NT2/D1 (cell line): ENCODE data around the gene KIAA0232.

Source experiments
- DNase-seq: peaks from one replicate; pipeline ENCODE4 v3.0.0-alpha.2; 2011; ENCODE audit warnings: low read depth, low spot score
- H3K27me3 ChIP-seq: 2 replicates; pipeline ENCODE4 v1.6.0; 2011; ENCODE audit warnings: mild to moderate bottlenecking; ENCODE audit not compliant: insufficient read length, insufficient read depth
- H3K36me3 ChIP-seq: 2 replicates; pipeline ENCODE4 v1.6.1; 2011; ENCODE audit warnings: mild to moderate bottlenecking, low read length, mixed read lengths; ENCODE audit not compliant: insufficient read depth, insufficient read length
- H3K4me1 ChIP-seq: 2 replicates; pipeline ENCODE4 v1.5.1; 2011; ENCODE audit not compliant: insufficient read depth, insufficient read length
- H3K4me3 ChIP-seq: 2 replicates; pipeline ENCODE4 v1.5.1; 2011; ENCODE audit warnings: low read depth; ENCODE audit not compliant: insufficient read length
- H3K9ac ChIP-seq: 2 replicates; pipeline ENCODE4 v1.6.0; 2011; ENCODE audit warnings: low read depth; ENCODE audit not compliant: insufficient read length
- H3K9me3 ChIP-seq: 2 replicates; pipeline ENCODE4 v1.5.1; 2011; ENCODE audit warnings: mild to moderate bottlenecking, low read length; ENCODE audit not compliant: insufficient read depth
- SUZ12 ChIP-seq: IDR thresholded peaks from 2 replicates; pipeline ENCODE4 v1.6.1; 2011; ENCODE audit not compliant: insufficient read length, insufficient read depth; ENCODE audit errors: extremely low read depth
- YY1 ChIP-seq: IDR thresholded peaks from 2 replicates; pipeline ENCODE4 v1.6.1; 2011; ENCODE audit not compliant: insufficient read length, insufficient read depth
- ZNF274 ChIP-seq: IDR thresholded peaks from 2 replicates; pipeline ENCODE4 v1.6.1; 2011; ENCODE audit warnings: mild to moderate bottlenecking, low read depth, low read length

Gene KIAA0232

DNA sequence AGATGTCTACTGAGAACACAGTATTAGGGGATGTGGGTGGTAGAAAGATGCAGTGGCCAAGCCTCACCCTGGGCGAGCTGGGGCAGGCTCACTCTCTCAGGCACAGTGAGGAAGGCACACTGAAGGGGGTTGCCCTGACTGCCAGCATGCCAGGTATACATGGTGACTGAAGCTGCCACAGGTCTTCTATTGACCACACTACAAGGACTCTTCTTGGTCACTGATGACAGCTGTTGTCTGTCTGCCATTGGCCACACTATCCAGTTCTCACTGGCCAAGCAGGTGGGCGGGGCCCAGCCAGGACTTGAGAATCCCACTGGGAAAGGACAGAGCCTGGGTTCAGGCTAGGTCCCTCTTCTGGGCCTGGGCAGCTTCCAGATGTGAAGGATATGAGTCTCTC lies 87.4 kb downstream of the KIAA0232 start:
- TF ChIP-seq YY1 (no peak), ZNF274 (no peak), SUZ12 (no peak)
- H3K9me3 ChIP-seq = no peaks in the 10 kb centered on the region
- no peak for DNase-seq
- H3K27me3 ChIP-seq = no peaks in the 10 kb centered on the region
- H3K4me3 ChIP-seq = no peak overlapping the region
- peaks cover 82% of the 10 kb centered on the region for H3K36me3 ChIP-seq
- H3K9ac ChIP-seq = no peak overlapping the region
- peaks cover 2% of the 10 kb centered on the region for H3K4me1 ChIP-seq

DNA sequence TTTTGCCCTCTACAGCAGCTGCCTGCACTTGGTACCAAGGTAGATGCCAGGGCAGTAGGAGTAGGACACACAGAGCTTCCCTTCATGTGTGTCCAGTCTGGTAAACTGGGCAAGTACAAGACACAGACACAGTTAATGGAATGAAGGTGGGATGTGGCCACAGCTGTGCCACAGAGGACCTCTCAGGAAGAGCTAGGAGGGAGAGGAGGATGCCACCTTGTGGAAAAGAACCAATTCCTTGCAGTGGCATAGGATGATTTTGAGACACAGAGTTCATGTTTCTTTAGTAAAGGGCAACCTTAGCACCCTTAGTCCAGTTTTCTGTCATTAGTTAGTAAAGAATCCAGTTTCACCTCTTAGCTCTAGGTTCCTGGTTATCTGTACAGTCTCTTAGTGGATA lies 90.8 kb downstream of the KIAA0232 start:
- TF ChIP-seq SUZ12 (no peak), YY1 (no peak), ZNF274 (no peak)
- no peaks in the 10 kb centered on the region for H3K9me3 ChIP-seq
- peaks cover 6% of the 10 kb centered on the region for H3K4me1 ChIP-seq
- H3K27me3 ChIP-seq = no peaks in the 10 kb centered on the region
- H3K4me3 ChIP-seq = no peak overlapping the region
- peaks cover 77% of the 10 kb centered on the region for H3K36me3 ChIP-seq
- no peak for DNase-seq
- H3K9ac ChIP-seq = no peak overlapping the region

DNA sequence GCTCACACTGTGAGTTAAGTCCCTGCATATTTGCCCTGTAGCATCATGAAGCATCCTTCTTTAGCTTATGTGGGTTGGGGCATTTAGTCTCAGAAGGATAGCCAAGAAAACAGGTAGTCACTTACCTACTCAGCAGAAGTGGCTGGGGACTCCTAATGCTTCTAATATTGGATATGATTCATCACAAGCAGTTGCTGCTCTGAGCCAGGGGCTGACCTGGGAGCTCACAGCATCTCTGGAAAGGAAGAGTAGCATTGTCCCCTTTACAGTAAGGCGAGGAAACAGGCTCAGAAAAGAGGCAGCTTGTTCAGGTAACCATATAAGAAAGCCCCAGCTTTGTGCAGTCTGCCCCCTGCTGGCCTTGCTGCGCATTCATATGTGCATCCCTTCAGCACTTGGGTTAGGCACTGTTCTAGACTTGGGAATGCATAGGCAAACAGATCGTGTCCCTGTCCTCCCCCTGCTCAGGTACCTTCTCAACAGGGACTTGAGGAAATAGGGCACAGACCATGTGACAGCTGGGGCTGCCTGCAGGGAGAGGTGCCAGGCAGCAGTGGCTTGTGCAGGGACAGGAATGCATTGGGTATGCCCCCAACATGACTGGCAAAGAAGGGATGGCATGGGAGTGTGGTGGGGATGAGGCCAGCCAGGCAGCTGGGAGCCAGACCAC lies 91.4 kb downstream of the KIAA0232 start:
- Histone ChIP-seq H3K27me3 (no peaks in the 10 kb centered on the region), H3K9ac (no peak overlapping the region), H3K4me3 (no peak overlapping the region), H3K9me3 (no peaks in the 10 kb centered on the region), H3K36me3 (peaks cover 77% of the 10 kb centered on the region), H3K4me1 (peaks cover 6% of the 10 kb centered on the region)
- DNase-seq = peak; percentile 60
- TF ChIP-seq ZNF274 = no peak
- no peak for TF ChIP-seq YY1
- TF ChIP-seq SUZ12 = no peak

DNA sequence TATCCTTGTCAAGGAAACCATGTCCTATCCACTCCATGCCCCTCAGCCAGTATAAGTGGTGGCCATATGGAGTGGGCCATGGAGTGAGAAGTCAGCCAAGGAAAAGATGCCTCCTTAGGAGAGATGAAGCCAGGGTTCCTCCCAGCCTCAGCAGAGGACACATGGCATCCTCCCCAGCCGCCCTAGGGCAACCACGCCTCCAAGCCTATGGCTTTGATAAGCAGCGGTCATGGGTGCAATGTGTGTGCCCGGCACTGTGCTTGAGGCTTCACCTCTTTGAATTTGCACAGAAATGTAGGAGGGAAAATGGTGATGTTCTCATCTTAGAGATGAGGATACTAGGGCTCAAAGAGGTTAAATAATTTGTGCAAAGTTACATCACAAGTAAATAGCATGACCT lies 92.5 kb downstream of the KIAA0232 start:
- Histone ChIP-seq H3K9ac (no peak overlapping the region), H3K9me3 (no peaks in the 10 kb centered on the region), H3K4me3 (no peak overlapping the region), H3K4me1 (peaks cover 6% of the 10 kb centered on the region), H3K27me3 (no peaks in the 10 kb centered on the region), H3K36me3 (peaks cover 77% of the 10 kb centered on the region)
- TF ChIP-seq YY1 = no peak
- no peak for TF ChIP-seq ZNF274
- TF ChIP-seq SUZ12 = no peak
- no peak for DNase-seq

DNA sequence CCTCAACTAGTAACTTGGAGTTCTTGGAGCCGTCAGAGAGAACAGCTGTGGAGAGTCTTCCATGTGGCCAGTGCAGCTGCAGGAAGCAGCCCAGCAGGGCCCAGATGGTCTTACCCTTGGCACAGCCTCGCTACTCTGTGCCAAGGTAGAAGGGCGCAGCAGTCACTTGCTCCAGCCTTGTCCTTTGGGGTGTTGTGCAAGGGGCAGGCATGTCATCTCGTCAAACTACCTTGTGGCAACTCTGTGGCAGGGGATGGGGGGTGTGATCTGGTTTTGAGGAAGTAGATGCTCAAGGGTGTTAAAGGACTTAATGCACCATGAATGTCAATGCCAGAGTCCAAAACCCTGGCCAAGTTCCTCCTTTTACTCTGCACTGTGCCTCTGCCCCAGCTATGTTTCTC lies 92.9 kb downstream of the KIAA0232 start:
- Histone ChIP-seq H3K36me3 (peaks cover 78% of the 10 kb centered on the region), H3K9ac (no peak overlapping the region), H3K9me3 (no peaks in the 10 kb centered on the region), H3K4me1 (peaks cover 6% of the 10 kb centered on the region), H3K27me3 (no peaks in the 10 kb centered on the region), H3K4me3 (no peak overlapping the region)
- no peak for TF ChIP-seq SUZ12
- TF ChIP-seq ZNF274 = no peak
- TF ChIP-seq YY1 = no peak
- DNase-seq = no peak

DNA sequence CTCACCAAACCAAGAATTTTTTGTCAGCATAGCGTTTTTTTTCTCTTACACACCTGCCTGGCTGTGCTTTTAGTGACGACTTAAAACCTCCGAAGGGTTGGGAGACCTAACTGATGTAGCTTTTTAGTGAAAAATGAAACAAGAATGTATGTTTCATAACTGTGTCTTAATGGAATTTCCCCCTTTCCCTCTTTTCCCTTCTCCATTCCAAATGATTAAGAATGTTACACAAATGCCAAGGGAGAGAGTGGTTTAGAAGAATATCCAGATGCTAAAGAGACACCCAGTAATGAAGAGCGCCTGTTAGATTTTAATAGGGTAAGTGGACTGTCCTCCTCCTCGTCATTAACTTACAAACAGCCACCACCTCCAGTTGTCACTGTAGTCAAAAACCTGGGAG lies 93.9 kb downstream of the KIAA0232 start:
- Histone ChIP-seq H3K9me3 (no peaks in the 10 kb centered on the region), H3K36me3 (peaks cover 83% of the 10 kb centered on the region), H3K4me3 (no peak overlapping the region), H3K4me1 (peaks cover 6% of the 10 kb centered on the region), H3K9ac (no peak overlapping the region), H3K27me3 (no peaks in the 10 kb centered on the region)
- no peak for TF ChIP-seq YY1
- no peak for TF ChIP-seq SUZ12
- no peak for TF ChIP-seq ZNF274
- DNase-seq = no peak

DNA sequence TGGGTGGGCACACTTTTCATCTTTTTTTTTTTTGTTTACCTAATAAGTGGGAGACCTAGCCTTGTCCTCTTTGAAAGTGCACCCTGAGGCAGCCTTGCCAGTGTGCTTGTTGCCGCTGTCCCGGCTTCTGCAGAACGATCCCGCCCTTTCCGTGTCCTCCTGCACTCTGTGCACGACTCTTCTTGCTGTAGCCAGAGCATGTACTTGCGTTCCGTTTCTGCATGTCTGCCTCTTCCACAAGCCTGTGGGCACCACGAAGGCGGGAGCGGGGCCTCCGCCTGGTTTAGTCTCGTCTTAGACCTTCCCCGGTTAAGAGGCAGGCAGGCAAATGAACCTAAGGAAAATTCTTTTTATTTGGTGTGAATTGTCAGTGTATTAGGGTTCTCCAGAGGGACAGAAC lies 94.5 kb downstream of the KIAA0232 start:
- H3K9me3 ChIP-seq = no peaks in the 10 kb centered on the region
- H3K27me3 ChIP-seq = no peaks in the 10 kb centered on the region
- no peak for DNase-seq
- TF ChIP-seq ZNF274 = no peak
- no peak for TF ChIP-seq YY1
- TF ChIP-seq SUZ12 = no peak
- no peak overlapping the region for H3K9ac ChIP-seq
- peaks cover 83% of the 10 kb centered on the region for H3K36me3 ChIP-seq
- peaks cover 6% of the 10 kb centered on the region for H3K4me1 ChIP-seq
- H3K4me3 ChIP-seq = no peak overlapping the region
